Lower lobe of right lung (tissue), 2 donors: ENCODE results near the gene PRKG1. TPM values are rescaled to one million over a fixed set of nuclear protein-coding genes. Genes with fewer than 3 reads are reported as not detected.

Experiments used
- ATAC-seq, 2 donors: fragments of 200-7000 bp; cut with Tn5 transposase; one replicate each; pipeline ENCODE4 v1.9.1; 2020 to 2022; ENCODE audit warnings: mild to moderate bottlenecking in 2 of 2, moderate library complexity in 2 of 2
- DNase-seq: peaks from one replicate; pipeline ENCODE4 v3.0.0-alpha.2; 2020
- H3K27ac ChIP-seq: fragments of 200-600 bp; one replicate; pipeline ENCODE4 v1.8.0; 2022
- H3K27me3 ChIP-seq: fragments of 200-600 bp; one replicate; pipeline ENCODE4 v1.8.0; 2022; ENCODE audit warnings: low read depth
- H3K36me3 ChIP-seq: fragments of 200-600 bp; one replicate; pipeline ENCODE4 v1.8.0; 2022; ENCODE audit warnings: mild to moderate bottlenecking
- H3K4me1 ChIP-seq: fragments of 200-600 bp; one replicate; pipeline ENCODE4 v1.8.0; 2022
- H3K4me3 ChIP-seq: fragments of 200-600 bp; one replicate; pipeline ENCODE4 v1.8.0; 2022; ENCODE audit warnings: mild to moderate bottlenecking
- H3K9me3 ChIP-seq: fragments of 200-600 bp; one replicate; pipeline ENCODE4 v1.8.0; 2022
- intact Hi-C: fragments of 100-400 bp; cut with DNase I; formaldehyde crosslinking; loops from one replicate; pipeline ENCODE4 v1.11.0; 2022
- total RNA-seq: library from RNA; stranded (reverse); fragmentation: NEBNext Ultra II Directional; extraction: Animal tissue kit (Norgen Biotek cat#: 25700); gene quantifications from one replicate; pipeline ENCODE4 v1.2.1, GENCODE V29; 2021
- TF ChIP-seq, protein P1 (sequence below): fragments of 200-600 bp; IDR thresholded peaks from one replicate; pipeline ENCODE4 v1.8.0; 2022; ENCODE audit warnings: antibody characterized with exemption, mild to moderate bottlenecking
- donor health status: DM: no; HTN: yes; CAD: no; lungs with severe emphysema.

PRKG1 gene
- total RNA-seq, 1 donor from 2014 or later = 23.6 TPM

- DNase-seq (no peak), ATAC-seq (no peak)
- no peaks in the 10 kb centered on the region for H3K9me3 ChIP-seq
- H3K4me3 ChIP-seq = no peak overlapping the region
- H3K4me1 ChIP-seq = peaks cover 14% of the 10 kb centered on the region
- H3K36me3 ChIP-seq = no peaks in the 10 kb centered on the region
- H3K27ac ChIP-seq = no peak overlapping the region
- intact Hi-C loops = no loop called here
- TF ChIP-seq, protein P1, sequence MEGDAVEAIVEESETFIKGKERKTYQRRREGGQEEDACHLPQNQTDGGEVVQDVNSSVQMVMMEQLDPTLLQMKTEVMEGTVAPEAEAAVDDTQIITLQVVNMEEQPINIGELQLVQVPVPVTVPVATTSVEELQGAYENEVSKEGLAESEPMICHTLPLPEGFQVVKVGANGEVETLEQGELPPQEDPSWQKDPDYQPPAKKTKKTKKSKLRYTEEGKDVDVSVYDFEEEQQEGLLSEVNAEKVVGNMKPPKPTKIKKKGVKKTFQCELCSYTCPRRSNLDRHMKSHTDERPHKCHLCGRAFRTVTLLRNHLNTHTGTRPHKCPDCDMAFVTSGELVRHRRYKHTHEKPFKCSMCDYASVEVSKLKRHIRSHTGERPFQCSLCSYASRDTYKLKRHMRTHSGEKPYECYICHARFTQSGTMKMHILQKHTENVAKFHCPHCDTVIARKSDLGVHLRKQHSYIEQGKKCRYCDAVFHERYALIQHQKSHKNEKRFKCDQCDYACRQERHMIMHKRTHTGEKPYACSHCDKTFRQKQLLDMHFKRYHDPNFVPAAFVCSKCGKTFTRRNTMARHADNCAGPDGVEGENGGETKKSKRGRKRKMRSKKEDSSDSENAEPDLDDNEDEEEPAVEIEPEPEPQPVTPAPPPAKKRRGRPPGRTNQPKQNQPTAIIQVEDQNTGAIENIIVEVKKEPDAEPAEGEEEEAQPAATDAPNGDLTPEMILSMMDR = no peak
- no peaks in the 10 kb centered on the region for H3K27me3 ChIP-seq
These were observed 2.1 kb upstream of the PRKG1 start for GRCh38 chr10:51072210-51072609.

DNA sequence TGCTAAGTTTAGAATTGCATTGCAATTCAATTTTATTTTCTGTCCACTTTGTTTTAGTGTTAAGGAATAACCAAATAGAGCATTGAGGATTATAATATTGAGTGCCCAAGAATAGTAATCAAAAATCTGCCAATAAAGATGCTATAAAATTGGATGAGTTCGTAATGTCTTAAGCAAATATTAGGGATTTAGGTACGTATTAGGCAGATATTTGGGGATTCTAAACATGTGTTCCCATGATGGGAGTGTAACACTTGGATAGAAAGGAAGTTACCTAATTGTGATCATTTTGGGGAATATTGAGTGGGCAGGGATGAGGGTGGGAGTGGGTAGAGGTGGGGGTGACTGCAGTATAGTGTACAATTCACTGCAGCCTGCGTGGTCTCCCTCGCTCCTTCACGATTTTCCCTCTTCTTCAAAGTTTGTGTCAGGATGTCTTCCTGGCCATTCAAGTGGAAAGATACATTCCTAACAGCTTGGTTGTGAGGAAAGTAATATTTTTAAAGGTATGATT lies 1.3 kb upstream of the PRKG1 start:
- ATAC-seq (no peak), DNase-seq (no peak)
- TF ChIP-seq, protein P1 = no peak
- Histone ChIP-seq H3K36me3 (no peaks in the 10 kb centered on the region), H3K4me3 (peak overlapping the region; percentile 66), H3K9me3 (no peaks in the 10 kb centered on the region), H3K27ac (no peak overlapping the region), H3K4me1 (peaks cover 14% of the 10 kb centered on the region), H3K27me3 (no peaks in the 10 kb centered on the region)
- intact Hi-C loops = no loop called here

GRCh38 chr10:51073453-51074237 lies 642 bp upstream of the PRKG1 start:
- Histone ChIP-seq H3K27ac (peak overlapping the region; percentile 71), H3K4me3 (peak overlapping the region; percentile 66), H3K27me3 (no peaks in the 10 kb centered on the region), H3K36me3 (no peaks in the 10 kb centered on the region), H3K4me1 (peaks cover 14% of the 10 kb centered on the region), H3K9me3 (no peaks in the 10 kb centered on the region)
- TF ChIP-seq, protein P1 = no peak
- no peak for DNase-seq
- intact Hi-C loops = no loop called here
- peak; percentile 71 for ATAC-seq

GRCh38 chr10:51075043-51075872 lies 971 bp downstream of the PRKG1 start:
- no peaks in the 10 kb centered on the region for H3K36me3 ChIP-seq
- peaks cover 14% of the 10 kb centered on the region for H3K4me1 ChIP-seq
- intact Hi-C loops = no loop called here
- TF ChIP-seq, protein P1 = no peak
- H3K9me3 ChIP-seq = no peaks in the 10 kb centered on the region
- ATAC-seq (no peak), DNase-seq (no peak)
- H3K4me3 ChIP-seq = peak overlapping the region; percentile 66
- peak overlapping the region; percentile 71 for H3K27ac ChIP-seq
- no peaks in the 10 kb centered on the region for H3K27me3 ChIP-seq

GRCh38 chr10:51075873-51076229 lies 1.6 kb downstream of the PRKG1 start:
- DNase-seq (no peak), ATAC-seq (no peak)
- intact Hi-C loops = no loop called here
- Histone ChIP-seq H3K27ac (no peak overlapping the region), H3K36me3 (no peaks in the 10 kb centered on the region), H3K4me1 (peaks cover 14% of the 10 kb centered on the region), H3K4me3 (peak overlapping the region; percentile 66), H3K9me3 (no peaks in the 10 kb centered on the region), H3K27me3 (no peaks in the 10 kb centered on the region)
- TF ChIP-seq, protein P1 = no peak
